Stimulated activated CD8-positive, alpha-beta memory T cell treated with anti-CD3 and anti-CD28 coated beads, Interleukin-7, amount 100 ng/mL, for 48 hours (primary cell): ENCODE data around the gene DPYD.

Experiments
- DNase-seq, 2 donors: peaks; one replicate each; pipeline ENCODE4 v3.0.0-alpha.2; 2020; ENCODE audit warnings: low read depth in 1 of 2; ENCODE audit errors: extremely low read depth in 1 of 2

DPYD gene

GRCh38 chr1:97844552-97845089 is 76.2 kb downstream of the DPYD start:
- DNase-seq = no peak

GRCh38 chr1:97841338-97841737 is 79.5 kb downstream of the DPYD start:
- DNase-seq = no peak

- DNase-seq = no peak
Measured at GRCh38 chr1:97837161-97837560, 83.7 kb downstream of the DPYD start.

GRCh38 chr1:97834899-97835298 is 85.9 kb downstream of the DPYD start:
- DNase-seq = no peak

- no peak for DNase-seq
Measured at GRCh38 chr1:97833881-97834280, 87.0 kb downstream of the DPYD start.

- no peak for DNase-seq
Measured at GRCh38 chr1:97832481-97832880, 88.4 kb downstream of the DPYD start.

GRCh38 chr1:97827887-97828286 is 92.9 kb downstream of the DPYD start:
- DNase-seq = no peak

GRCh38 chr1:97826820-97827219 is 94.0 kb downstream of the DPYD start:
- DNase-seq = no peak

GRCh38 chr1:97824624-97825023 is 96.2 kb downstream of the DPYD start:
- no peak for DNase-seq

GRCh38 chr1:97824200-97824599 is 96.6 kb downstream of the DPYD start:
- no peak for DNase-seq

- DNase-seq = no peak
Measured at GRCh38 chr1:97820470-97821188, 100.2 kb downstream of the DPYD start.

GRCh38 chr1:97816927-97817326 is 103.9 kb downstream of the DPYD start:
- DNase-seq = no peak

- no peak for DNase-seq
Measured at GRCh38 chr1:97814804-97815203, 106.0 kb downstream of the DPYD start.

GRCh38 chr1:97814121-97814520 is 106.7 kb downstream of the DPYD start:
- DNase-seq = no peak

- no peak for DNase-seq
Measured at GRCh38 chr1:97812076-97812475, 108.8 kb downstream of the DPYD start.

GRCh38 chr1:97806996-97807520 is 113.8 kb downstream of the DPYD start:
- no peak for DNase-seq

GRCh38 chr1:97806326-97806725 is 114.5 kb downstream of the DPYD start:
- DNase-seq = no peak

- no peak for DNase-seq
Measured at GRCh38 chr1:97805093-97805492, 115.7 kb downstream of the DPYD start.

- no peak for DNase-seq
Measured at GRCh38 chr1:97803026-97803425, 117.8 kb downstream of the DPYD start.

- DNase-seq = no peak
Measured at GRCh38 chr1:97802011-97802410, 118.8 kb downstream of the DPYD start.

- DNase-seq = no peak
Measured at GRCh38 chr1:97797403-97798183, 123.2 kb downstream of the DPYD start.

- no peak for DNase-seq
Measured at GRCh38 chr1:97796711-97797110, 124.1 kb downstream of the DPYD start.
